ENCODE results near the gene MYBBP1A. TPM values are rescaled to one million over a fixed set of nuclear protein-coding genes. Genes with fewer than 3 reads are reported as not detected.

The MYBBP1A gene
- total and polyA plus RNA-seq, 2 of the 4 experiments (the other 2 are of a cell fraction) = 22.6 to 45.9 TPM

DNA sequence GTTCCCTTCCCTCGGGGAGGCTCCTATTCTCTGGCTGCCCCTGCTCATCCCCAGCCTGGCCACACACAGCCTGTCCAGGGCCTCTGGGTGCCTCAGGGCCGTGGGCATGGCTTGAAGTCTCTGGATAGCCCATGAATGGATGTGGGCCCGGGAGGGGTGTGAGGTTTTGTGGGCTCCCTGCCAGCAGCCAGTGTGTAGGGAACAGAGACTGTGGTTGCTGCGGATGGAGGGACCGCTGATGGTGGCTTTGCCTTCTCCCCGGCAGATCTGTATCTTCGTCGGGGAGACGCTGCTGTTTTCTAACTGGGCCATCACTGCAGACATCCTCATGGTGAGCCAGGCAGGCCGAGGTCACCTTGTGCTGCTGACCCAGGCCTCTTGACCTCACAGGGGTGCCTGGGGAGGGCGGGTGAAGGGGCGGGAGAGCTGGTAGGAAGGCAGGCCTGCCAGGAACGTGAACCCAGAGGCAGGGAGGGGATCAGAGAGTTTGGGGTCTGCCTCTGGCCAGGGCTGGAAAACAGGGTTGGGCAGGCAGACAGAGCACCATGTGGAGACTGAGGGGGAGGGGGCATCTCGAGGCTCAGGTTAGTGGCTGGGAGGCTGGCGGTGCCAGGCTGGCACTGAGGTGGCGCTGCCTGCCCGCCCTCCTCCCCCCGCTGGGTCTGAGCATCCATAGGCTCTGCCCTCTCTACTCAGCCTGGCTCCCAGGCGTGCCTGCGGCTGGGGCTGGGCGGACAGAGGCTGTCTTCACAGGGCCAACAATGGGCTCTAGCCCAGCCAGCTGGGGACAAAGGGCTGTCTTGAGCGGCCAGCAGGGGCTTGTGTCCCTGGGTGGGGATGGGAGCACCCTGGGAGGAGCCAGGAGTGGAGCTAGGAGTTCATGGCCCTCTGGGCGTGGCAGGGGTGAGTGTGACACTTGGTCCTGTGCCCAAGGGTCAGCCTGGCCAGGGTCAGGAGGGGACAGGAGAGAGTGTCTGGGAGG lies 21.4 kb downstream of the MYBBP1A start:
- no peak overlapping the region for H3K14ac ChIP-seq (replicated peaks; ENCODE audit: low read depth, low read length)
- ATAC-seq (ENCODE audit: low read depth) = no peak
- H3K4me3 ChIP-seq (ENCODE audit: insufficient read depth, low read depth, low read length) = no peak overlapping the region
- no peak overlapping the region for H3K9ac ChIP-seq (ENCODE audit: low read depth, low read length)
- no peaks in the 10 kb centered on the region for H3K9me1 ChIP-seq (ENCODE audit: insufficient read depth, low read length)
- 66% methylated on average over 8 of the region's 23 CpGs; no CpG with 5 or more reads in 1 of the 2 experiments for WGBS, 2 experiments (ENCODE audit: extremely low coverage in 2 of 2, insufficient read length in 1 of 2)
- no peak overlapping the region for H3K56ac ChIP-seq (ENCODE audit: extremely low read depth, insufficient read depth, low read length)
- intact Hi-C loops (cut with micrococcal nuclease) = no loop called here
- H4K8ac ChIP-seq (ENCODE audit: low read depth in 2 of 2, low read length in 2 of 2) = no peak overlapping the region
- no peak overlapping the region for H4K91ac ChIP-seq (ENCODE audit: insufficient read depth, low read depth, low read length)
- H3K4me2 ChIP-seq (ENCODE audit: low read depth, low read length) = no peak overlapping the region
- dilution Hi-C loops (cut with HindIII; ENCODE audit: low sequenced_read_pairs, unreplicated experiment) = no loop called here
- no peak overlapping the region for H2BK20ac ChIP-seq (ENCODE audit: low read depth, low read length)
- DNase-seq = no peak
- no TSS peak for BruUV-seq (replicated peaks)
- no peak overlapping the region for H2AFZ ChIP-seq (replicated peaks; ENCODE audit: low read length, poor library complexity)
- POLR2A ChIA-PET (ENCODE audit: unreplicated experiment) = no interaction called here
- no peak overlapping the region for H2AK5ac ChIP-seq (ENCODE audit: low read depth, low read length)
- H2AK9ac ChIP-seq (replicated peaks; ENCODE audit: low read depth, low read length, poor library complexity) = no peak overlapping the region
- H2BK120ac ChIP-seq (ENCODE audit: low read depth, low read length) = no peak overlapping the region
- H3K27me3 ChIP-seq (ENCODE audit: control insufficient read depth, insufficient read depth, low read length) = peaks cover 8% of the 10 kb centered on the region
- H3K36me3 ChIP-seq (ENCODE audit: control insufficient read depth, insufficient read depth, low read length) = peaks cover 11% of the 10 kb centered on the region; the same call in 1 of the 2 replicates
- no peak overlapping the region for H3K23ac ChIP-seq (ENCODE audit: low read depth, low read length)
- no peak overlapping the region for H2BK5ac ChIP-seq (ENCODE audit: low read depth, low read length, poor library complexity, severe bottlenecking)
- no peak overlapping the region for H4K5ac ChIP-seq (ENCODE audit: low read depth, low read length)
- H3K9me3 ChIP-seq (ENCODE audit: control insufficient read depth, insufficient read depth, low read length) = no peaks in the 10 kb centered on the region
- no peak overlapping the region for H3K18ac ChIP-seq (ENCODE audit: low read depth, low read length)
- CTCF ChIA-PET = no interaction called here
- H3K79me1 ChIP-seq (ENCODE audit: low read depth in 1 of 2, low read length in 2 of 2) = no peaks in the 10 kb centered on the region
- H2BK15ac ChIP-seq (ENCODE audit: low read depth, low read length) = no peak overlapping the region
- H3K4ac ChIP-seq (ENCODE audit: low read depth, low read length) = no peak overlapping the region
- H3K27ac ChIP-seq (ENCODE audit: insufficient read depth, low read length) = no peak overlapping the region
- in situ Hi-C loops (cut with MboI; ENCODE audit: low sequenced_read_pairs) = no loop called here
- peaks cover 9% of the 10 kb centered on the region for H4K20me1 ChIP-seq (ENCODE audit: insufficient read depth, low read length)
- H3K4me1 ChIP-seq (ENCODE audit: control insufficient read depth, insufficient read depth, low read length) = peaks cover 3% of the 10 kb centered on the region; the same call in 1 of the 2 replicates
- TF ChIP-seq RAD21 (IDR thresholded peaks at IDR 0.05; ENCODE audit: low read length) (no peak), POLR2A (IDR thresholded peaks at IDR 0.05; ENCODE audit: low read depth, low read length) (no peak), MAFK (IDR thresholded peaks at IDR 0.05; ENCODE audit: low read depth, low read length) (no peak), CEBPB (IDR thresholded peaks at IDR 0.05; ENCODE audit: low read depth, low read length) (no peak), CHD1 (IDR thresholded peaks at IDR 0.05; ENCODE audit: low read depth, low read length) (no peak), NFE2L2 (IDR thresholded peaks at IDR 0.05; ENCODE audit: low read depth, low read length) (no peak), FOS (IDR thresholded peaks at IDR 0.05; ENCODE audit: low read depth, low read length) (no peak), MXI1 (IDR thresholded peaks at IDR 0.05; ENCODE audit: borderline replicate concordance, low read depth, low read length) (no peak), RFX5 (IDR thresholded peaks at IDR 0.05; ENCODE audit: low read depth, low read length) (no peak), RCOR1 (IDR thresholded peaks at IDR 0.05; ENCODE audit: insufficient replicate concordance, low read length) (no peak), MAZ (IDR thresholded peaks at IDR 0.05; ENCODE audit: borderline replicate concordance, low read depth, low read length) (no peak)
- TF ChIP-seq, protein P1, sequence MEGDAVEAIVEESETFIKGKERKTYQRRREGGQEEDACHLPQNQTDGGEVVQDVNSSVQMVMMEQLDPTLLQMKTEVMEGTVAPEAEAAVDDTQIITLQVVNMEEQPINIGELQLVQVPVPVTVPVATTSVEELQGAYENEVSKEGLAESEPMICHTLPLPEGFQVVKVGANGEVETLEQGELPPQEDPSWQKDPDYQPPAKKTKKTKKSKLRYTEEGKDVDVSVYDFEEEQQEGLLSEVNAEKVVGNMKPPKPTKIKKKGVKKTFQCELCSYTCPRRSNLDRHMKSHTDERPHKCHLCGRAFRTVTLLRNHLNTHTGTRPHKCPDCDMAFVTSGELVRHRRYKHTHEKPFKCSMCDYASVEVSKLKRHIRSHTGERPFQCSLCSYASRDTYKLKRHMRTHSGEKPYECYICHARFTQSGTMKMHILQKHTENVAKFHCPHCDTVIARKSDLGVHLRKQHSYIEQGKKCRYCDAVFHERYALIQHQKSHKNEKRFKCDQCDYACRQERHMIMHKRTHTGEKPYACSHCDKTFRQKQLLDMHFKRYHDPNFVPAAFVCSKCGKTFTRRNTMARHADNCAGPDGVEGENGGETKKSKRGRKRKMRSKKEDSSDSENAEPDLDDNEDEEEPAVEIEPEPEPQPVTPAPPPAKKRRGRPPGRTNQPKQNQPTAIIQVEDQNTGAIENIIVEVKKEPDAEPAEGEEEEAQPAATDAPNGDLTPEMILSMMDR (conservative IDR thresholded peaks at IDR 0.05; ENCODE audit: low read depth, low read length) = no peak
- TF ChIP-seq, protein P2, sequence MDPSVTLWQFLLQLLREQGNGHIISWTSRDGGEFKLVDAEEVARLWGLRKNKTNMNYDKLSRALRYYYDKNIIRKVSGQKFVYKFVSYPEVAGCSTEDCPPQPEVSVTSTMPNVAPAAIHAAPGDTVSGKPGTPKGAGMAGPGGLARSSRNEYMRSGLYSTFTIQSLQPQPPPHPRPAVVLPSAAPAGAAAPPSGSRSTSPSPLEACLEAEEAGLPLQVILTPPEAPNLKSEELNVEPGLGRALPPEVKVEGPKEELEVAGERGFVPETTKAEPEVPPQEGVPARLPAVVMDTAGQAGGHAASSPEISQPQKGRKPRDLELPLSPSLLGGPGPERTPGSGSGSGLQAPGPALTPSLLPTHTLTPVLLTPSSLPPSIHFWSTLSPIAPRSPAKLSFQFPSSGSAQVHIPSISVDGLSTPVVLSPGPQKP (IDR thresholded peaks at IDR 0.05; ENCODE audit: borderline replicate concordance, low read depth, low read length) = no peak
- TF ChIP-seq, protein P3, sequence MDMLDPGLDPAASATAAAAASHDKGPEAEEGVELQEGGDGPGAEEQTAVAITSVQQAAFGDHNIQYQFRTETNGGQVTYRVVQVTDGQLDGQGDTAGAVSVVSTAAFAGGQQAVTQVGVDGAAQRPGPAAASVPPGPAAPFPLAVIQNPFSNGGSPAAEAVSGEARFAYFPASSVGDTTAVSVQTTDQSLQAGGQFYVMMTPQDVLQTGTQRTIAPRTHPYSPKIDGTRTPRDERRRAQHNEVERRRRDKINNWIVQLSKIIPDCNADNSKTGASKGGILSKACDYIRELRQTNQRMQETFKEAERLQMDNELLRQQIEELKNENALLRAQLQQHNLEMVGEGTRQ (IDR thresholded peaks at IDR 0.05; ENCODE audit: low read depth, low read length) = no peak
